T-cell (primary cell): ENCODE results near the gene CRTC3. TPM values are rescaled to one million over a fixed set of nuclear protein-coding genes. Genes with fewer than 3 reads are reported as not detected.
A peak's percentile ranks its signal among the peaks of the same experiment; 100 is the strongest.

ENCODE experiments used
- ATAC-seq, 4 experiments: fragments of 200-7000 bp in 3 of 4; fragments of 150-1000 bp in 1 of 4; cut with Tn5 transposase; replicated peaks in 1 of 4; 1 replicate in 3 of 4; 2 replicates in 1 of 4; pipeline ENCODE4 v1.10.0; 2021; ENCODE audit warnings: moderate library complexity in 3 of 4, mild to moderate bottlenecking in 2 of 4, moderate number of reproducible peaks in 1 of 4
- CTCF ChIA-PET, 2 donors: fragments of 300-600 bp; sonication (Branson Sonifier 250); formaldehyde crosslinking; loops; one replicate each; lab custom pipeline; 2022; ENCODE audit warnings: antibody characterized with exemption in 2 of 2; lab: Charles Lee
- POLR2A ChIA-PET, 2 donors: fragments of 300-600 bp; sonication (Branson Sonifier 250); formaldehyde crosslinking; loops; one replicate each; lab custom pipeline; 2022; ENCODE audit warnings: antibody characterized with exemption in 2 of 2; lab: Charles Lee
- DNase-seq, 35 experiments: peaks; one replicate each; pipeline versions ENCODE4 v3.0.0 to v3.0.0-alpha.2; 2013 to 2023
- H3K27ac ChIP-seq: one replicate; pipeline ENCODE4 v1.5.1; 2013; ENCODE audit warnings: low read length
- H3K27me3 ChIP-seq, 2 experiments: replicated peaks in 1 of 2; 1 replicate in 1 of 2; 2 replicates in 1 of 2; pipeline versions ENCODE4 v1.6.1 to v1.7.0; 2013; ENCODE audit warnings: low read length in 1 of 2, mixed read lengths in 1 of 2; ENCODE audit not compliant: control insufficient read depth in 2 of 2, insufficient read depth in 2 of 2; ENCODE audit errors: extremely low read depth in 1 of 2
- H3K36me3 ChIP-seq, 2 donors: 1 replicate in 1 of 2; 2 replicates in 1 of 2; pipeline versions ENCODE4 v1.6.1 to v1.7.0; 2013; ENCODE audit warnings: low read length in 1 of 2; ENCODE audit not compliant: control insufficient read depth in 2 of 2, insufficient read depth in 1 of 2; ENCODE audit errors: extremely low read depth in 1 of 2
- H3K4me1 ChIP-seq, 2 experiments: 1 replicate in 1 of 2; 2 replicates in 1 of 2; pipeline versions ENCODE4 v1.6.1 to v1.7.0; 2013; ENCODE audit warnings: low read length in 2 of 2, mixed read lengths in 1 of 2; ENCODE audit not compliant: insufficient read depth in 2 of 2, control insufficient read depth in 1 of 2; ENCODE audit errors: extremely low read depth in 1 of 2
- H3K4me3 ChIP-seq, 2 donors: 1 replicate in 1 of 2; 2 replicates in 1 of 2; pipeline versions ENCODE4 v1.5.1 to v1.7.0; 2013; ENCODE audit warnings: mild to moderate bottlenecking in 2 of 2, low read length in 1 of 2, moderate library complexity in 1 of 2; ENCODE audit not compliant: control insufficient read depth in 1 of 2; ENCODE audit errors: extremely low read depth in 1 of 2
- H3K9me3 ChIP-seq: 2 replicates; pipeline ENCODE4 v1.7.0; 2013
- H3K27ac Mint-ChIP-seq, 2 donors: one replicate each; pipeline ENCODE4 v1.8.0; 2020 to 2021; ENCODE audit warnings: mild to moderate bottlenecking in 2 of 2, mixed read lengths in 2 of 2
- H3K27me3 Mint-ChIP-seq, 2 donors: one replicate each; pipeline ENCODE4 v1.8.0; 2021 to 2022; ENCODE audit warnings: mixed read lengths in 2 of 2
- H3K36me3 Mint-ChIP-seq: one replicate; pipeline ENCODE4 v1.8.0; 2021; ENCODE audit warnings: mixed read lengths
- H3K4me1 Mint-ChIP-seq, 3 donors: one replicate each; pipeline ENCODE4 v1.8.0; 2020 to 2022; ENCODE audit warnings: mixed read lengths in 3 of 3, mild to moderate bottlenecking in 1 of 3
- H3K4me3 Mint-ChIP-seq, 3 donors: one replicate each; pipeline ENCODE4 v1.8.0; 2020 to 2022; ENCODE audit warnings: mild to moderate bottlenecking in 3 of 3, mixed read lengths in 3 of 3, moderate library complexity in 3 of 3
- H3K9me3 Mint-ChIP-seq, 3 donors: one replicate each; pipeline ENCODE4 v1.8.0; 2020 to 2022; ENCODE audit warnings: mixed read lengths in 3 of 3
- WGBS: methylation state at CpG from one replicate; pipeline ENCODE4 v1.1.5; 2013; ENCODE audit warnings: missing lambda C conversion rate; ENCODE audit not compliant: insufficient coverage; 5-methylcytosine and 5-hydroxymethylcytosine counted together
- total RNA-seq, 35 experiments: library from RNA in 6 of 35; stranded (reverse) in 6 of 35; fragments of 120-200 nt in 1 of 35; gene quantifications; one replicate each; pipeline versions ENCODE4 v1.2.1 to v1.2.4 and lab custom pipeline; 2013 to 2026

The CRTC3 gene
- total RNA-seq, result 100 to 1,000 TPM in 1 of 5 donors, 10 to 100 TPM in 4; 88.3 to 119 (median 89.1) TPM
- 62.1 TPM for total RNA-seq (2013)
- 41.5 to 188 (median 108) reads per million in 29 experiments for total RNA-seq (lab: John Stamatoyannopoulos, UW)

- CTCF ChIA-PET, result interaction anchor here in 1 of 2 donors (1.1 to 2.8 kb wide), 2 partner anchors 10 to 168 kb away, joined by 3 to 24 read pairs; no protein-coding TSS in a partner anchor
- H3K9me3 ChIP-seq, result no peaks in the 10 kb centered on the region
- peak within 1 kb of the TSS; percentile 59 for H3K27ac ChIP-seq
- POLR2A ChIA-PET, result interaction anchor here (0.5 to 0.6 kb wide), 4 partner anchors 10 to 208 kb away, joined by 3 to 5 read pairs (median 4); no protein-coding TSS in a partner anchor
- H3K4me1 ChIP-seq, result peaks cover 23 to 31% of the 10 kb centered on the region in 2 experiments
- under 1% methylated on average over 102 of the region's 104 CpGs for WGBS
- H3K4me3 Mint-ChIP-seq, result peak within 1 kb of the TSS; percentile 90 to 96 (median 95)
- H3K27me3 ChIP-seq, result no peaks in the 10 kb centered on the region
- H3K36me3 ChIP-seq, result peaks cover 0 to under 1% of the 10 kb centered on the region in 2 donors
- peak; percentile 22 to 77 (median 53) for DNase-seq
- no peaks in the 10 kb centered on the region for H3K27me3 Mint-ChIP-seq
- peaks cover 45 to 49% (median 46%) of the 10 kb centered on the region in 3 donors for H3K4me1 Mint-ChIP-seq
- H3K27ac Mint-ChIP-seq, result peak within 1 kb of the TSS; percentile 86 to 87
- no peaks in the 10 kb centered on the region for H3K36me3 Mint-ChIP-seq
- peak; percentile 84 to 86 (median 85) for ATAC-seq
- H3K4me3 ChIP-seq, result peak within 1 kb of the TSS; percentile 64 to 93
- no peaks in the 10 kb centered on the region for H3K9me3 Mint-ChIP-seq
Observed at GRCh38 chr15:90529371-90530249, at the start of gene CRTC3. CRTC3 (plus strand) TSS chr15:90529923; CDS start chr15:90530072, 149 bp downstream.

GRCh38 chr15:90481023-90481422, 48.7 kb upstream of the CRTC3 start:
- CTCF ChIA-PET, result interaction anchor here (0.6 to 6.6 kb wide), 13 partner anchors 18 to 520 kb away, joined by 3 to 52 read pairs (median 6); no protein-coding TSS in a partner anchor
- no peak overlapping the region for H3K27ac ChIP-seq
- WGBS, result 20% methylated on average over 3 of the region's 3 CpGs
- no peaks in the 10 kb centered on the region for H3K9me3 ChIP-seq
- ATAC-seq (peak; percentile 55 to 73 (median 69)), DNase-seq (peak in 20 of 35 experiments; percentile 1 to 54 (median 9))
- H3K27me3 Mint-ChIP-seq, result no peaks in the 10 kb centered on the region
- H3K36me3 ChIP-seq, result peaks cover 2 to 77% of the 10 kb centered on the region in 2 donors
- H3K36me3 Mint-ChIP-seq, result peaks cover 59% of the 10 kb centered on the region
- H3K9me3 Mint-ChIP-seq, result no peaks in the 10 kb centered on the region
- H3K4me3 Mint-ChIP-seq, result no peak overlapping the region
- no peaks in the 10 kb centered on the region for H3K27me3 ChIP-seq
- H3K4me1 Mint-ChIP-seq, result peaks cover 27 to 58% (median 43%) of the 10 kb centered on the region in 3 donors
- peak overlapping the region; percentile 29 to 65 for H3K27ac Mint-ChIP-seq
- H3K4me3 ChIP-seq, result no peak overlapping the region
- POLR2A ChIA-PET, result interaction anchor here in 1 of 2 donors (0.7 kb wide), 2 partner anchors 11 to 188 kb away, joined by 7 to 10 read pairs; no protein-coding TSS in a partner anchor
- peaks cover 0 to 13% of the 10 kb centered on the region in 2 experiments for H3K4me1 ChIP-seq

- Mint-ChIP-seq H3K9me3 (no peaks in the 10 kb centered on the region), H3K27ac (no peak overlapping the region), H3K36me3 (peaks cover 59% of the 10 kb centered on the region), H3K27me3 (no peaks in the 10 kb centered on the region), H3K4me3 (no peak overlapping the region), H3K4me1 (peaks cover 22 to 49% (median 35%) of the 10 kb centered on the region in 3 donors)
- ChIA-PET CTCF (interaction anchor here (0.5 to 6.6 kb wide), 21 partner anchors 17 to 408 kb away, joined by 3 to 52 read pairs (median 3); no protein-coding TSS in a partner anchor), POLR2A (interaction anchor here in 1 of 2 donors (0.7 kb wide), 1 partner anchor 31 kb away, joined by 7 read pairs; no protein-coding TSS in a partner anchor)
- Histone ChIP-seq H3K9me3 (no peaks in the 10 kb centered on the region), H3K27ac (no peak overlapping the region), H3K27me3 (no peaks in the 10 kb centered on the region), H3K4me3 (no peak overlapping the region), H3K36me3 (peaks cover 10 to 80% of the 10 kb centered on the region in 2 donors), H3K4me1 (peaks cover 0 to 13% of the 10 kb centered on the region in 2 experiments)
- peak in 1 of 4 experiments; percentile 57 for ATAC-seq
- DNase-seq, result peak in 30 of 35 experiments; percentile 7 to 68 (median 34)
- WGBS, result 93% methylated on average over 3 of the region's 7 CpGs
Observed at GRCh38 chr15:90482124-90483011, 47.4 kb upstream of the CRTC3 start.

GRCh38 chr15:90483012-90483307, 46.8 kb upstream of the CRTC3 start:
- H3K9me3 Mint-ChIP-seq, result no peaks in the 10 kb centered on the region
- no peak overlapping the region for H3K27ac Mint-ChIP-seq
- Histone ChIP-seq H3K27me3 (no peaks in the 10 kb centered on the region), H3K36me3 (peaks cover 10 to 80% of the 10 kb centered on the region in 2 donors), H3K4me1 (peaks cover 0 to 13% of the 10 kb centered on the region in 2 experiments), H3K4me3 (no peak overlapping the region), H3K27ac (no peak overlapping the region), H3K9me3 (no peaks in the 10 kb centered on the region)
- ATAC-seq (no peak), DNase-seq (no peak)
- peaks cover 59% of the 10 kb centered on the region for H3K36me3 Mint-ChIP-seq
- no peaks in the 10 kb centered on the region for H3K27me3 Mint-ChIP-seq
- no peak overlapping the region for H3K4me3 Mint-ChIP-seq
- no CpG with 5 or more reads among the region's 1 CpG for WGBS
- ChIA-PET POLR2A (no interaction called here), CTCF (interaction anchor here (0.5 to 6.6 kb wide), 13 partner anchors 18 to 407 kb away, joined by 3 to 52 read pairs (median 4); no protein-coding TSS in a partner anchor)
- H3K4me1 Mint-ChIP-seq, result peaks cover 22 to 46% (median 32%) of the 10 kb centered on the region in 3 donors

- no peaks in the 10 kb centered on the region for H3K9me3 ChIP-seq
- no peak overlapping the region for H3K27ac ChIP-seq
- no peak overlapping the region for H3K27ac Mint-ChIP-seq
- H3K4me3 ChIP-seq, result no peak overlapping the region
- H3K36me3 Mint-ChIP-seq, result peaks cover 56% of the 10 kb centered on the region
- CTCF ChIA-PET, result interaction anchor here (1.4 to 6.6 kb wide), 4 partner anchors 123 to 167 kb away, joined by 3 to 52 read pairs (median 28); no protein-coding TSS in a partner anchor
- POLR2A ChIA-PET, result no interaction called here
- ATAC-seq (no peak), DNase-seq (no peak)
- no CpG with 5 or more reads among the region's 2 CpGs for WGBS
- peaks cover 21 to 39% (median 27%) of the 10 kb centered on the region in 3 donors for H3K4me1 Mint-ChIP-seq
- H3K9me3 Mint-ChIP-seq, result no peaks in the 10 kb centered on the region
- no peak overlapping the region for H3K4me3 Mint-ChIP-seq
- no peaks in the 10 kb centered on the region for H3K27me3 ChIP-seq
- H3K36me3 ChIP-seq, result peaks cover 10 to 77% of the 10 kb centered on the region in 2 donors
- peaks cover 0 to 13% of the 10 kb centered on the region in 2 experiments for H3K4me1 ChIP-seq
- no peaks in the 10 kb centered on the region for H3K27me3 Mint-ChIP-seq
Observed at GRCh38 chr15:90483637-90484036, 46.1 kb upstream of the CRTC3 start.
